Measurements from ENCODE around the gene IRF3. TPM values are rescaled to one million over a fixed set of nuclear protein-coding genes. Genes with fewer than 3 reads are reported as not detected.

Gene IRF3
- total RNA-seq, 6 experiments from 2014 or later: 29.6 to 41.8 (median 35.3) TPM

GRCh38 chr19:49689133-49690078 lies 23.7 kb upstream of the IRF3 start, which contains the start of gene ADM5:
Gene ADM5, plus strand, starts transcription at chr19:49689594. Its CDS starts 244 bp downstream, at chr19:49689838.
- peak within 1 kb of the TSS in 2 of 3 donors; percentile 21 to 54 for H3K27ac ChIP-seq
- peak in 1 of 3 donors; percentile 71 for DNase-seq
- H3K4me1 ChIP-seq: peaks cover 0 to 17% (median 2%) of the 10 kb centered on the region in 4 donors
- no peaks in the 10 kb centered on the region for H3K27me3 ChIP-seq
- 28% methylated on average over 18 of the region's 54 CpGs for WGBS (ENCODE audit: insufficient coverage, low coverage, low lambda C conversion rate, missing lambda C conversion rate)
- H3K9me3 ChIP-seq: no peaks in the 10 kb centered on the region
- ATAC-seq: peak; percentile 61 to 69 (median 64)
- intact Hi-C loops (cut with DNase I): loop anchor here in 1 of 2 donors (10.0 kb wide), 1 partner anchor 115 kb away; no protein-coding TSS in a partner anchor
- peak within 1 kb of the TSS; percentile 23 to 39 (median 24) for H3K4me3 ChIP-seq
- TF ChIP-seq POLR2A (IDR thresholded peaks at IDR 0.05) (no peak), CTCF (IDR thresholded peaks at IDR 0.05) (peak; percentile 23 to 60 (median 56))
- H3K36me3 ChIP-seq: peaks cover 0 to 13% (median 4%) of the 10 kb centered on the region in 4 donors

GRCh38 chr19:49688531-49689132 lies 23.0 kb upstream of the IRF3 start:
- peaks cover 0 to 21% (median 4%) of the 10 kb centered on the region in 4 donors for H3K36me3 ChIP-seq
- H3K4me3 ChIP-seq: no peak overlapping the region
- 63% methylated on average over 7 of the region's 12 CpGs for WGBS (ENCODE audit: insufficient coverage, low coverage, low lambda C conversion rate, missing lambda C conversion rate)
- TF ChIP-seq POLR2A (IDR thresholded peaks at IDR 0.05) (no peak), CTCF (IDR thresholded peaks at IDR 0.05) (no peak)
- peak overlapping the region in 1 of 3 donors; percentile 54 for H3K27ac ChIP-seq
- peaks cover 0 to 17% (median 2%) of the 10 kb centered on the region in 4 donors for H3K4me1 ChIP-seq
- DNase-seq: no peak
- intact Hi-C loops (cut with DNase I): loop anchor here in 1 of 2 donors (10.0 kb wide), 1 partner anchor 114 kb away; no protein-coding TSS in a partner anchor
- H3K27me3 ChIP-seq: no peaks in the 10 kb centered on the region
- H3K9me3 ChIP-seq: no peaks in the 10 kb centered on the region
- peak in 2 of 4 donors; percentile 4 to 7 for ATAC-seq

GRCh38 chr19:49687566-49688316 lies 22.1 kb upstream of the IRF3 start:
- WGBS (ENCODE audit: insufficient coverage, low coverage, low lambda C conversion rate, missing lambda C conversion rate): 67% methylated on average over 18 of the region's 26 CpGs
- Histone ChIP-seq H3K4me3 (no peak overlapping the region), H3K4me1 (peaks cover 0 to 17% (median 2%) of the 10 kb centered on the region in 4 donors), H3K27ac (peak overlapping the region in 1 of 3 donors; percentile 54), H3K9me3 (no peaks in the 10 kb centered on the region), H3K27me3 (no peaks in the 10 kb centered on the region), H3K36me3 (peaks cover 0 to 26% (median 4%) of the 10 kb centered on the region in 4 donors)
- ATAC-seq (peak; percentile 4 to 31 (median 19)), DNase-seq (no peak)
- intact Hi-C loops (cut with DNase I): loop anchor here in 1 of 2 donors (10.0 kb wide), 1 partner anchor 113 kb away; no protein-coding TSS in a partner anchor
- no peak for TF ChIP-seq POLR2A (IDR thresholded peaks at IDR 0.05)
- TF ChIP-seq CTCF (IDR thresholded peaks at IDR 0.05): no peak

GRCh38 chr19:49687150-49687549 lies 21.5 kb upstream of the IRF3 start:
- no peaks in the 10 kb centered on the region for H3K27me3 ChIP-seq
- 37% methylated on average over 3 of the region's 12 CpGs for WGBS (ENCODE audit: insufficient coverage, low coverage, low lambda C conversion rate, missing lambda C conversion rate)
- TF ChIP-seq CTCF (IDR thresholded peaks at IDR 0.05): no peak
- no peak for TF ChIP-seq POLR2A (IDR thresholded peaks at IDR 0.05)
- peaks cover 0 to 17% (median 2%) of the 10 kb centered on the region in 4 donors for H3K4me1 ChIP-seq
- H3K27ac ChIP-seq: no peak overlapping the region
- intact Hi-C loops (cut with DNase I): loop anchor here in 1 of 2 donors (10.0 kb wide), 1 partner anchor 112 kb away; no protein-coding TSS in a partner anchor
- H3K9me3 ChIP-seq: no peaks in the 10 kb centered on the region
- no peak for ATAC-seq
- peaks cover 0 to 32% (median 6%) of the 10 kb centered on the region in 4 donors for H3K36me3 ChIP-seq
- no peak overlapping the region for H3K4me3 ChIP-seq
- DNase-seq: no peak

Measured in right lobe of liver (tissue), 6 donors.